GM12878 (cell line): ENCODE results near the gene SPRY4.
"Not testable (repeated sequence)": the region's sequence is repeated elsewhere in the genome, so short reads cannot be mapped to it uniquely, and the experiment has no call there.

Experiments
- TCF7 ChIP-seq: IDR thresholded peaks from 2 replicates; pipeline ENCODE4 v1.6.1; 2014; ENCODE audit warnings: antibody characterized with exemption, borderline replicate concordance
- TF ChIP-seq, protein P1 (sequence below), 3 experiments: IDR thresholded peaks in 2 of 3; conservative IDR thresholded peaks in 1 of 3; 2 replicates each; pipeline ENCODE4 v1.5.1; 2011; ENCODE audit warnings: low read depth in 3 of 3, low read length in 3 of 3, mild to moderate bottlenecking in 3 of 3, control low read depth in 2 of 3, moderate library complexity in 2 of 3, inconsistent platforms in 1 of 3, mixed read lengths in 1 of 3; ENCODE audit not compliant: control insufficient read depth in 2 of 3, insufficient read depth in 1 of 3; ENCODE audit errors: extremely low read depth in 1 of 3
- TF ChIP-seq, protein P2 (sequence below): IDR thresholded peaks from 2 replicates; pipeline ENCODE4 v1.6.1; 2011; ENCODE audit warnings: low read depth, low read length, improper control_type of control experiment, borderline replicate concordance

DNA sequence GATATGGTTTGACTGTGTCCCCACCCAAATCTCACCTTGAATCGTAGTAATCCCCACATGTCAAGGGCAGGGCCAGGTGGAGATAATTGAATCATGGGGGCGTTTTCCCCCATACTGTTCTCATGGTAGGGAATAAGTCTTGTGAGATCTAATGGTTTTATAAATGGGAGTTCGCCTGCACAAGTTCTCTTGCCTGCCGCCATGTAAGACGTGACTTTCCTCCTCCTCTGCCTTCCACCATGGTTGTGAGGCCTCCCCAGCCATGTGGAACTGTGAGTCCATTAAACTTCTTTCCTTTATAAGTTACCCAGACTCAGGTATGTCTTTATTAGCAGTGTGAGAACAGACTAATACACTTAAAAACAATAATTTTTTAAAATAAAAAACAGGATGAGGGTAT, 52.2 kb downstream of the SPRY4 start:
- TF ChIP-seq, protein P1, sequence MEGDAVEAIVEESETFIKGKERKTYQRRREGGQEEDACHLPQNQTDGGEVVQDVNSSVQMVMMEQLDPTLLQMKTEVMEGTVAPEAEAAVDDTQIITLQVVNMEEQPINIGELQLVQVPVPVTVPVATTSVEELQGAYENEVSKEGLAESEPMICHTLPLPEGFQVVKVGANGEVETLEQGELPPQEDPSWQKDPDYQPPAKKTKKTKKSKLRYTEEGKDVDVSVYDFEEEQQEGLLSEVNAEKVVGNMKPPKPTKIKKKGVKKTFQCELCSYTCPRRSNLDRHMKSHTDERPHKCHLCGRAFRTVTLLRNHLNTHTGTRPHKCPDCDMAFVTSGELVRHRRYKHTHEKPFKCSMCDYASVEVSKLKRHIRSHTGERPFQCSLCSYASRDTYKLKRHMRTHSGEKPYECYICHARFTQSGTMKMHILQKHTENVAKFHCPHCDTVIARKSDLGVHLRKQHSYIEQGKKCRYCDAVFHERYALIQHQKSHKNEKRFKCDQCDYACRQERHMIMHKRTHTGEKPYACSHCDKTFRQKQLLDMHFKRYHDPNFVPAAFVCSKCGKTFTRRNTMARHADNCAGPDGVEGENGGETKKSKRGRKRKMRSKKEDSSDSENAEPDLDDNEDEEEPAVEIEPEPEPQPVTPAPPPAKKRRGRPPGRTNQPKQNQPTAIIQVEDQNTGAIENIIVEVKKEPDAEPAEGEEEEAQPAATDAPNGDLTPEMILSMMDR (IDR thresholded peaks at IDR 0.05 in 2 of 3, conservative IDR thresholded peaks at IDR 0.05 in 1 of 3; ENCODE audit: control insufficient read depth in 2 of 3, extremely low read depth in 1 of 3, insufficient read depth in 1 of 3, low read depth in 3 of 3, low read length in 3 of 3) = not testable (repeated sequence)
- TF ChIP-seq, protein P2, sequence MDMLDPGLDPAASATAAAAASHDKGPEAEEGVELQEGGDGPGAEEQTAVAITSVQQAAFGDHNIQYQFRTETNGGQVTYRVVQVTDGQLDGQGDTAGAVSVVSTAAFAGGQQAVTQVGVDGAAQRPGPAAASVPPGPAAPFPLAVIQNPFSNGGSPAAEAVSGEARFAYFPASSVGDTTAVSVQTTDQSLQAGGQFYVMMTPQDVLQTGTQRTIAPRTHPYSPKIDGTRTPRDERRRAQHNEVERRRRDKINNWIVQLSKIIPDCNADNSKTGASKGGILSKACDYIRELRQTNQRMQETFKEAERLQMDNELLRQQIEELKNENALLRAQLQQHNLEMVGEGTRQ = not testable (repeated sequence)
- TF ChIP-seq TCF7 = not testable (repeated sequence)
